ENCODE results near the gene LRBA.

Gene LRBA

GRCh38 chr4:150779707-150780106 lies 235.4 kb downstream of the LRBA start:
- no peak for TF ChIP-seq CTCF (conservative IDR thresholded peaks at IDR 0.05; ENCODE audit: low read depth, low read length)
- no peak overlapping the region for H3K4me3 ChIP-seq (ENCODE audit: low read length)
- no peak for DNase-seq (ENCODE audit: low read depth)

GRCh38 chr4:150773729-150774449 lies 241.2 kb downstream of the LRBA start:
- no peak overlapping the region for H3K4me3 ChIP-seq (ENCODE audit: low read length)
- DNase-seq (ENCODE audit: low read depth) = no peak
- TF ChIP-seq CTCF (conservative IDR thresholded peaks at IDR 0.05; ENCODE audit: low read depth, low read length) = no peak

GRCh38 chr4:150773032-150773431 lies 242.1 kb downstream of the LRBA start:
- TF ChIP-seq CTCF (conservative IDR thresholded peaks at IDR 0.05; ENCODE audit: low read depth, low read length) = no peak
- no peak overlapping the region for H3K4me3 ChIP-seq (ENCODE audit: low read length)
- no peak for DNase-seq (ENCODE audit: low read depth)

GRCh38 chr4:150771382-150771781 lies 243.7 kb downstream of the LRBA start:
- TF ChIP-seq CTCF (conservative IDR thresholded peaks at IDR 0.05; ENCODE audit: low read depth, low read length) = no peak
- DNase-seq (ENCODE audit: low read depth) = no peak

GRCh38 chr4:150769845-150770244 lies 245.2 kb downstream of the LRBA start:
- TF ChIP-seq CTCF (conservative IDR thresholded peaks at IDR 0.05; ENCODE audit: low read depth, low read length) = no peak
- H3K4me3 ChIP-seq (ENCODE audit: low read length) = no peak overlapping the region
- no peak for DNase-seq (ENCODE audit: low read depth)

More at GRCh38 chr4:150771382-150771781, 243.7 kb downstream of the LRBA start:
- no peak overlapping the region for H3K4me3 ChIP-seq (ENCODE audit: low read length)

- no peak overlapping the region for H3K4me3 ChIP-seq (ENCODE audit: low read length)
- peak; percentile 20 for DNase-seq (ENCODE audit: low read depth)
- no peak for TF ChIP-seq CTCF (conservative IDR thresholded peaks at IDR 0.05; ENCODE audit: low read depth, low read length)
Measured at GRCh38 chr4:150769248-150769647, 245.8 kb downstream of the LRBA start.

GRCh38 chr4:150768497-150768896 lies 246.6 kb downstream of the LRBA start:
- no peak for DNase-seq (ENCODE audit: low read depth)
- no peak overlapping the region for H3K4me3 ChIP-seq (ENCODE audit: low read length)
- TF ChIP-seq CTCF (conservative IDR thresholded peaks at IDR 0.05; ENCODE audit: low read depth, low read length) = no peak
